Omental fat pad (tissue), 4 donors: ENCODE results near the gene FANK1. TPM values are rescaled to one million over a fixed set of nuclear protein-coding genes. Genes with fewer than 3 reads are reported as not detected.
"Not testable (repeated sequence)": the region's sequence is repeated elsewhere in the genome, so short reads cannot be mapped to it uniquely, and the experiment has no call there.

Source experiments
- ATAC-seq: fragments of 150-250 bp; one replicate; pipeline ENCODE4 v1.9.1; 2016; ENCODE audit warnings: mild to moderate bottlenecking, moderate library complexity; ENCODE audit not compliant: low FRiP score
- DNase-seq: peaks from one replicate; pipeline ENCODE4 v3.0.0-alpha.2; 2019; ENCODE audit warnings: low spot score
- total RNA-seq, 4 donors: library from RNA; depleted of rRNA; stranded (reverse); fragments of >200 nt; gene quantifications; one replicate each; pipeline ENCODE4 v1.1.0, GENCODE V29; 2016
- TF ChIP-seq, protein P1 (sequence below), 3 donors: fragments of 450-650 bp; IDR thresholded peaks; one replicate each; pipeline ENCODE4 v1.5.1; 2016 to 2017; ENCODE audit warnings: antibody characterized with exemption in 3 of 3, mild to moderate bottlenecking in 3 of 3, moderate library complexity in 2 of 3

Gene FANK1
- total RNA-seq, 4 donors from 2014 or later: 0.94 to 3.0 (median 1.1) TPM

DNA sequence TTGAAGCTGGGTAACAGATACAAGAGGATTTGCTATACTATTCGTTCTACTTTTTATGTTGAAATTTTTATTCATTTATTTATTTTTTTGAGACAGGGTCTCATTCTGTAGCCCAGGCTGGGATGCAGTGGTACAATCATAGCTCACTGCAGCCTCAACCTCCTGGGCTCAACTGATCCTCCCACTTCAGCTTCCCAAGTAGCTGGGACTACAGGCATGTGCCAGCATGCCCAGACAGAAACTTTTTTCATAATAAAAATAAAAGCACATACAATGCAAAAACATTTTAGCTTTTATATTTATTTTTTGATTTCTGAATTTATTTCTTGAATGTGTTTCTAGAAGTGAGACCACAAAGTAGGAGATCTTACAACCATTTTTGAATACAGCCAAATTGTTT is 71.2 kb downstream of the FANK1 start:
- ATAC-seq (no peak), DNase-seq (no peak)
- TF ChIP-seq, protein P1, sequence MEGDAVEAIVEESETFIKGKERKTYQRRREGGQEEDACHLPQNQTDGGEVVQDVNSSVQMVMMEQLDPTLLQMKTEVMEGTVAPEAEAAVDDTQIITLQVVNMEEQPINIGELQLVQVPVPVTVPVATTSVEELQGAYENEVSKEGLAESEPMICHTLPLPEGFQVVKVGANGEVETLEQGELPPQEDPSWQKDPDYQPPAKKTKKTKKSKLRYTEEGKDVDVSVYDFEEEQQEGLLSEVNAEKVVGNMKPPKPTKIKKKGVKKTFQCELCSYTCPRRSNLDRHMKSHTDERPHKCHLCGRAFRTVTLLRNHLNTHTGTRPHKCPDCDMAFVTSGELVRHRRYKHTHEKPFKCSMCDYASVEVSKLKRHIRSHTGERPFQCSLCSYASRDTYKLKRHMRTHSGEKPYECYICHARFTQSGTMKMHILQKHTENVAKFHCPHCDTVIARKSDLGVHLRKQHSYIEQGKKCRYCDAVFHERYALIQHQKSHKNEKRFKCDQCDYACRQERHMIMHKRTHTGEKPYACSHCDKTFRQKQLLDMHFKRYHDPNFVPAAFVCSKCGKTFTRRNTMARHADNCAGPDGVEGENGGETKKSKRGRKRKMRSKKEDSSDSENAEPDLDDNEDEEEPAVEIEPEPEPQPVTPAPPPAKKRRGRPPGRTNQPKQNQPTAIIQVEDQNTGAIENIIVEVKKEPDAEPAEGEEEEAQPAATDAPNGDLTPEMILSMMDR (IDR thresholded peaks at IDR 0.05): no peak

DNA sequence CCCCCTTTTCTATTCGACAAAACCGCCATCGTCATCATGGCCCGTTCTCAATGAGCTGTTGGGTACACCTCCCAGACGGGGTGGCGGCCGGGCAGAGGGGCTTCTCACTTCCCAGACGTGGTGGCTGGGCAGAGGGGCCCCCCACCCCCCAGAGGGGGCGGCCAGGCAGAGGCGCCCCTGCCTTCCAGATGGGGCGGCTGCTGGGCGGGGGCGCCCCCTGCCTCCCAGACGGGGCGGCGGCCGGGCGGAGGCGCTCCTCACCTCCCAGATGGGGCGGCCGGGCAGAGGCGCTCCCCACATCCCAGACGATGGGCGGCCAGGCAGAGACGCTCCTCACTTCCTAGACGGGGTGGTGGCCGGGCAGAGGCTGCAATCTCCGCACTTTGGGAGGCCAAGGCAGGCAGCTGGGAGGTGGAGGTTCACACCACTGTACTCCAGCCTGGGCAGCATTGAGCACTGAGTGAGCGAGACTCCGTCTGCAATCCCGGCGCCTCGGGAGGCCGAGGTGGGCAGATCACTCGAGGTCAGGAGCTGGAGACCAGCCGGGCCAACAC is 73.8 kb downstream of the FANK1 start:
- not testable (repeated sequence) for DNase-seq, ATAC-seq

DNA sequence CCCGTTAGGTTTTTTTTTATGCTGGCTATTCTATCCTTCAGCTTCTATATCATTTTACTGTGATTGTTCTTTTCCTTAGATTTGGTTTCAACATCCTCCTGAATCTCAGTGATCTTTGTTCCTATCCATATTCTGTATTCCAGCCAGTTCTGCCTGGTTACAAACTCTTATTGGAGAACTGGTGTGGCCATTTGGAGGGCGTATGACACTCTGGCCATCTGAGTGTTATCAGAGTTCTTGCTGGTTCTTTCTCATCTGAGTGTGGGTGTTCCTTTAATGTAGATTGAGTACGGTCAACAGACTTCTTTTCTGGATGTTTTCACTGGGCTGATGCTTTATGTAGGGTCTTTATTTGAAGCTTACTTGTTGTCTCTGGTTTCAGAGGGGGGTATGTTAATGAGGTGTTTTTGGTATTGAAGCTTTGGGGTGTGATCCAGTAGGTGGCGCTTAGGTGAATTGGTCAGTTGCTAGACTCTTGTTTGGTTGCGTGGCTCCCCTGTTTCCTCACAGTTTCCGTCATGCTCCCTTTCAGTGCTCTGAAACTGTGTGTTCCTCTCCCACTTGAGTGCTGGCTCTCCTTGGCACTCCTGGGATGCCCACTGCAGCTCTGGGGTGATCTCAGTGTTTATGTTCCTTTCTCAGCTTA is 80.7 kb downstream of the FANK1 start:
- ATAC-seq: no peak
- TF ChIP-seq, protein P1 (IDR thresholded peaks at IDR 0.05): no peak
- no peak for DNase-seq

DNA sequence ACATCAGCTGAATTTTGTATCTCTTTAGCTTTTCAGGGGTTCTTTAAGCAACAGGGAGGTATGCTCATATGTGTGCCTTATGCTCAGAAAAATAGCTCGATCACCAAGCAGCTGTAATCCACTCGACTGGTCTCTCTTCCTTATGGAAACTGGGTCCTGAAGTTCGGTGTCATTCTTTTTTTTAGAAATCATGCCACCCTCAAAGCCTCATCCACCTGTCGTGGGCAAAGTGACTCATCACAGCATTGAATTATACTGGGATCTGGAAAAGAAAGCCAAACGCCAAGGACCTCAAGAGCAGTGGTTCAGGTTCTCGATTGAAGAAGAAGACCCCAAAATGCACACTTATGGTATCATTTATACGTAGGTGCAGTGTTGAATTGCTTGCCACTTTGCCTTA is 83.6 kb downstream of the FANK1 start:
- TF ChIP-seq, protein P1 (IDR thresholded peaks at IDR 0.05): no peak
- ATAC-seq (no peak), DNase-seq (no peak)

DNA sequence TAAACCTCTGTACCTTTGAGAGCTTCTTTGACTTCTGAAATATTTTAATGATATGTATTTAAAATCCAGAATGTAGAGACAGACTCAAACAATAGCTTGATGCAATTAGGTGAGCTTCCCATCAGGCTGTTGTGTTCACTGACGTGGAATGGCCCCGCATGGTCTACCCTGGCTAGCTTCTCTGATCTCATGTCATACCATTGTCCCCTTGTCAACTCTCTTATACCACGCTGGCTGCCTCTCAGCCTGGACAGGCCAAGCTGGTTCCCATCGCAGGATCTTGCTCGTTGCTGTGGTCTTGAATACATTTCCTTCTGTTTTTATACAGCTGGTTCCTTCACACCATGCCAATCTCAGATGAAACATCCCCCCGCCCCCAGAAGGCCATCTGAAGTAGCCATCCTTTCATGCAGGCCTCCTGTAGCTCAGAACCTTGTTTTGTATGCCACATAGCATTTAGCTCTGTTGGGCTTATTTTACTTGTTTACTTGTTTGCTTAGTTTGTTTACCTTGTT is 84.2 kb downstream of the FANK1 start:
- TF ChIP-seq, protein P1 (IDR thresholded peaks at IDR 0.05): no peak
- DNase-seq: no peak
- ATAC-seq: no peak

DNA sequence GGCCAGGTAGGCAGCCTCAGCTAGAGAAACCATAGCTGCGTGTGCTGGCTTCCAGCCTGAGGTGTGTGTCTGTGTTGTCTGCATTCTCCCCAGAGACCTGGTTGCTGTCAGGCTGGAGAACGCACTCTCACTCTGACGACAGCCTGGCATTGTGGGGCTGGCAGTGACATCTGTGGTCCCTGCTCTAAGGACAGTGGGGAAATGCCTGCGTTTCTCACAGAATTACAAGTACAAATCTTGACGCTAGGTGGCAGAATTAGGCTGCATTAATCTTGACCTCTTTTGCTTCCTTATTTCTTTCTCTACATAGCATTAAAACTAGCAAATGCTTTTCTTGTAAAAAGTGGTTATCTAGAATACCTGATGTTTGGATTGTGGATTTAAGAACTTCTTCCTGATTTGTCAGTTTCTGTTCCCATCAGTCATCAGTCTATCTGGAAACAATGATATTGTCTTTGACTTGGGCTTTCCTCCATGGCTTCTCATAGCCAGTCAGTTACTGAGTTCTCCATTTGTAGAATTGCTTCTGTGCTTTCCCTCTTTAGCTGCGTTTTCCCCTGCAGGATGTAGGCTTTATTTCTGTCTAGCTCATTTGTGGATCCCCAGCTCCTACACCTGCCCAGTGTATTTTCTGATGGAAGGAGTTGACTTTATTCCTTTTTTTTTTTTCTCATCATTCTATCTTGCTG is 86.0 kb downstream of the FANK1 start:
- TF ChIP-seq, protein P1 (IDR thresholded peaks at IDR 0.05): peak in 1 of 3 donors; percentile 31
- DNase-seq: no peak
- ATAC-seq: no peak

DNA sequence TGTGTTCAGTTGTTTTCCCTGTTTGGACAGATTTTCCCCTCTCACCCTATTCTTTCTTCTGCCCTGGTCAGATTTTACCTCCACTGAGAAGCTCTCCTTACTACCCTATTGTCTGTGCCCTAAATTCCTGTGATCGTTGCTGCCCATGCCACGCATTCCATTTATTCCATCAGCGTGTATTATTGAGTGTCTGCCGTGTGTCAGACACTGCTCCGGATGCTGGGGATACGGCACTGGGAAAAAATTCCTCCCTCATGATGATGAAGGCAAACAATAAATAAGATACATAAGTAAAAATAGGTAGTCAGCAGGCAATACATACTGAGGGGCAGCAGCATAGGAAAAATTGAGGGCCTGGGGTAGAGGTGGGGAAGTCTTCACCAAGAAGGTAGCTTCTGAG is 86.8 kb downstream of the FANK1 start:
- DNase-seq (no peak), ATAC-seq (no peak)
- TF ChIP-seq, protein P1 (IDR thresholded peaks at IDR 0.05): no peak
